SIG-M5 treated with dmso at 0.1 percent for 504 hours (cell line): ENCODE results near the gene FLYWCH2.

Experiments used
- DNase-seq: peaks from one replicate; lab custom pipeline; 2025; ENCODE audit not compliant: unreplicated experiment; lab: John Stamatoyannopoulos, UW

FLYWCH2 gene

GRCh38 chr16:2882650-2883457 lies at the start of gene FLYWCH2:
Gene FLYWCH2 (plus strand): TSS chr16:2883215. CDS start chr16:2896450, 13,235 bp downstream.
- peak; percentile 97 for DNase-seq

GRCh38 chr16:2833776-2834175 lies 49.2 kb upstream of the FLYWCH2 start:
- DNase-seq: no peak

- DNase-seq: no peak
Observed at GRCh38 chr16:2834968-2835367, 48.0 kb upstream of the FLYWCH2 start.

GRCh38 chr16:2835638-2836493 lies 47.1 kb upstream of the FLYWCH2 start:
- no peak for DNase-seq

GRCh38 chr16:2836646-2837508 lies 46.1 kb upstream of the FLYWCH2 start:
- no peak for DNase-seq

- peak; percentile 36 for DNase-seq
Observed at GRCh38 chr16:2838928-2839327, 44.1 kb upstream of the FLYWCH2 start.

- DNase-seq: no peak
Observed at GRCh38 chr16:2839650-2840450, 43.2 kb upstream of the FLYWCH2 start.

- no peak for DNase-seq
Observed at GRCh38 chr16:2840914-2841313, 42.1 kb upstream of the FLYWCH2 start.

- DNase-seq: no peak
Observed at GRCh38 chr16:2841606-2842339, 41.2 kb upstream of the FLYWCH2 start.

- no peak for DNase-seq
Observed at GRCh38 chr16:2842340-2843000, 40.5 kb upstream of the FLYWCH2 start.

- no peak for DNase-seq
Observed at GRCh38 chr16:2843526-2843925, 39.5 kb upstream of the FLYWCH2 start.

GRCh38 chr16:2845116-2845515 lies 37.9 kb upstream of the FLYWCH2 start:
- DNase-seq: no peak

GRCh38 chr16:2846511-2847310 lies 36.3 kb upstream of the FLYWCH2 start:
- no peak for DNase-seq

- no peak for DNase-seq
Observed at GRCh38 chr16:2848933-2849725, 33.9 kb upstream of the FLYWCH2 start.

GRCh38 chr16:2852003-2852730 lies 30.8 kb upstream of the FLYWCH2 start:
- no peak for DNase-seq

GRCh38 chr16:2852731-2853507 lies 30.1 kb upstream of the FLYWCH2 start:
- no peak for DNase-seq
